ENCODE data around the gene PDE6H. TPM values are rescaled to one million over a fixed set of nuclear protein-coding genes. Genes with fewer than 3 reads are reported as not detected.

The PDE6H gene
- total and polyA plus RNA-seq, 7 donors: not detected

DNA sequence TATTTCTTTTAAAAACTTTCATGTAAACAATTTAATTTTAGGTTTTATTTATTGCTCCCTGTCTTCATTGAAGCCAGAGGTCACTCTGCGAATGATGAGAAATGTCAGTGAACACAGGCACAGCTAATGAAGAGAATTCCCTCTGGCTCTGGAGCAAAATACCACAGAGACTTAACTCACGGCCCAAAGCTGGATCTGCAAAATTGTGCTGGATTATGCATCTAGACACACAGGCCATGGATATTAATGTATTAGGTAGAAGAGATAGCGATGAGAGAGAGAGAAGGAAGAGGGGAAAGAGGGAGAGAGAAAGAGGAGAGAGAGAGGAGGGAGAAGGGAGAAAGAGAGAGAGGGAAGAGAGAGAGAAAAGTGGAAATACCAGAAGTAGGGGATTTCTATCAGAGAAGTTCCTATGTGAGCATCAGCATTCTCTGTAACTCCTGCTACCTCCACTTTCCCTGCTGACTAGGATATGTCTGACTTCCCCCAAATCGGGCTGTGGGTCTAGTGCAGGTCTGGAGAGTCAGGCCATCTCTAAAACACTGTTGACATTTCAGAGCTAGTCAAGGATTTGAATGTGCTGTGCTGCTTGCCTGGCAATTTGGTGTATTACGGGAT is 15.2 kb upstream of the PDE6H start:
- Histone ChIP-seq H3K4me3 (no peak overlapping the region), H3K27me3 (no peaks in the 10 kb centered on the region), H3K27ac (peak overlapping the region in 3 of 4 donors; percentile 24 to 77 (median 65)), H3K9me3 (no peaks in the 10 kb centered on the region), H3K36me3 (no peaks in the 10 kb centered on the region), H3K4me1 (peaks cover 0 to 16% (median 9%) of the 10 kb centered on the region in 4 donors)
- TF ChIP-seq POLR2AphosphoS5 (IDR thresholded peaks at IDR 0.05) (no peak), EP300 (IDR thresholded peaks at IDR 0.05) (no peak), POLR2A (IDR thresholded peaks at IDR 0.05) (no peak)
- TF ChIP-seq, protein P1, sequence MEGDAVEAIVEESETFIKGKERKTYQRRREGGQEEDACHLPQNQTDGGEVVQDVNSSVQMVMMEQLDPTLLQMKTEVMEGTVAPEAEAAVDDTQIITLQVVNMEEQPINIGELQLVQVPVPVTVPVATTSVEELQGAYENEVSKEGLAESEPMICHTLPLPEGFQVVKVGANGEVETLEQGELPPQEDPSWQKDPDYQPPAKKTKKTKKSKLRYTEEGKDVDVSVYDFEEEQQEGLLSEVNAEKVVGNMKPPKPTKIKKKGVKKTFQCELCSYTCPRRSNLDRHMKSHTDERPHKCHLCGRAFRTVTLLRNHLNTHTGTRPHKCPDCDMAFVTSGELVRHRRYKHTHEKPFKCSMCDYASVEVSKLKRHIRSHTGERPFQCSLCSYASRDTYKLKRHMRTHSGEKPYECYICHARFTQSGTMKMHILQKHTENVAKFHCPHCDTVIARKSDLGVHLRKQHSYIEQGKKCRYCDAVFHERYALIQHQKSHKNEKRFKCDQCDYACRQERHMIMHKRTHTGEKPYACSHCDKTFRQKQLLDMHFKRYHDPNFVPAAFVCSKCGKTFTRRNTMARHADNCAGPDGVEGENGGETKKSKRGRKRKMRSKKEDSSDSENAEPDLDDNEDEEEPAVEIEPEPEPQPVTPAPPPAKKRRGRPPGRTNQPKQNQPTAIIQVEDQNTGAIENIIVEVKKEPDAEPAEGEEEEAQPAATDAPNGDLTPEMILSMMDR (IDR thresholded peaks at IDR 0.05): no peak
- no peak for DNase-seq
- intact Hi-C loops (cut with DNase I): no loop called here
- WGBS, 2 donors: 55 to 80% methylated on average over 5 of the region's 5 CpGs

DNA sequence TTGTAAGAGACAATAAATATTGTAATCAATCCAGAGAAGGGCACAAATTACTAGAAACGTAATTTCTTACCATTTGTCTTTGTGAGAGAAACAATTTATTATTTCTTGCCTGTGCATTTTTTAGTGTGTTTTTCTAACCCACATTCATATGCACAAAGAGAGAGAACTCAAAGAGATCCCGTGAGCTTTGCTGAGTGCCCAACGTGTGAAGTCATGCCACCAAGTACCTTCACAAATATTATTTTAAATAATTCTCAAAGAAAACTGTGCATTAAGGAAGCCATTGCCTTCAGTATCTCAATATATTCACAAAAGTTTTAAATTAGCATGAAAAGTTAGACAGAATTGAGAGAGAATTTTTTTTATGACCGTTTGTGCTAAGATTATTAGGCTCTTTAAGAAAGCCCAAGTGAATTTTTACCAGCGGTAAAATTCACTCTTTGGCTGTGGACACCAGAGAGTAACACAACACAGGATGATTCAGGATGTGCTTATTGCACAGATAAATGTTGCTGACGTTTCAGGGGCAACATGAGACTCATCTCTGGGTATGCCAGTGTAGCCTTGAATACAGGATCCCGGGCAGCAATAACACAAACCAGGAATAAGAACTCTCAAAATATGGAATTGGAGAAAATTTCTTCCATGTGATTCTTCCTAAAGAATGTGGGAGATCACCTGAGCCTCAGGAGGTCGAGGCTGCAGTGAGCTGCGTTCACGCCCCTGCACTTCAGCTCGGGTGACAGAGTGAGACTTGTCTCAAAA is 14.3 kb upstream of the PDE6H start:
- H3K9me3 ChIP-seq: no peaks in the 10 kb centered on the region
- peaks cover 0 to 13% (median 8%) of the 10 kb centered on the region in 4 donors for H3K4me1 ChIP-seq
- no peak for DNase-seq
- H3K27me3 ChIP-seq: no peaks in the 10 kb centered on the region
- H3K36me3 ChIP-seq: no peaks in the 10 kb centered on the region
- H3K27ac ChIP-seq: peak overlapping the region in 2 of 4 donors; percentile 65 to 77
- TF ChIP-seq, protein P1 (IDR thresholded peaks at IDR 0.05): no peak
- no peak for TF ChIP-seq POLR2A (IDR thresholded peaks at IDR 0.05)
- TF ChIP-seq POLR2AphosphoS5 (IDR thresholded peaks at IDR 0.05): no peak
- TF ChIP-seq EP300 (IDR thresholded peaks at IDR 0.05): no peak
- H3K4me3 ChIP-seq: peak overlapping the region in 1 of 4 donors; percentile 42
- WGBS, 2 donors: 51 to 78% methylated on average over 11 of the region's 11 CpGs
- intact Hi-C loops (cut with DNase I): no loop called here

DNA sequence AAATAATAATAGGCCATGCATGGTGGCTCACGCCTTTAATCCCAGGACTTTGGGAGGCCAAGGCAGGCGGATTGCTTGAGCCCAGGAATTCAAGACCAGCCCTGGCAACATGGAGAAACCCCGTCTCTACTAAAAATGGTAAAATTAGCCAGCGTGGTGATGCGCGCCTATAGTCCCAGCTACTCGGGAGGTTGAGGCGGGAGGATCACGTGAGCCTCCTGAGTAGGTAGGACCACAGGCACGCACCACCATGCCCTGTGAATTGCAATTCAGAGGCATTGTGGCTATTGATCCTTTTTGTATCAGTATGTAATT is 13.8 kb upstream of the PDE6H start:
- Histone ChIP-seq H3K27me3 (no peaks in the 10 kb centered on the region), H3K36me3 (no peaks in the 10 kb centered on the region), H3K4me1 (peaks cover 0 to 13% (median 8%) of the 10 kb centered on the region in 4 donors), H3K9me3 (no peaks in the 10 kb centered on the region), H3K27ac (peak overlapping the region in 3 of 4 donors; percentile 56 to 77 (median 65)), H3K4me3 (peak overlapping the region in 1 of 4 donors; percentile 42)
- 60 to 85% methylated on average over 10 of the region's 10 CpGs for WGBS, 2 donors
- intact Hi-C loops (cut with DNase I): no loop called here
- TF ChIP-seq POLR2A (IDR thresholded peaks at IDR 0.05): no peak
- TF ChIP-seq EP300 (IDR thresholded peaks at IDR 0.05): no peak
- TF ChIP-seq, protein P1 (IDR thresholded peaks at IDR 0.05): no peak
- no peak for TF ChIP-seq POLR2AphosphoS5 (IDR thresholded peaks at IDR 0.05)
- no peak for DNase-seq

DNA sequence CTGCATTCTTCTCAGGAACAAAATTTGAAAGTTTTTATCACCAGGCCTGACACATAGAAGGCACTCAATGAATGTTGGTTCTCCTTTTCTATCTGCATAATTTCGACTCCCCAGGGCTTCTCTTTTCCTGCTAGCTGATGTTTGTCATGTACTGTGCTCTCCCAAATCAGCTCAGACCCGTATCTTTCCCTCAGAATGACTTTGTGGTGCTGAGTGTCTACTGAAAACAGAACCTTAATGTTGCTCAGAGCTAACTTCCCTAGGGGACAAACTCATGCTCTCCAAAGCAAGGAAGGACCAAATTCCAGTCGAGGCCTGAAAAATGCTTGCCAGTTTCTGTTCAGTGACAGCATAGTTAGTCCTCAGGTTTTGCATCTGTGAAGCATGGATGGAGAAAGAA is 13.4 kb upstream of the PDE6H start:
- DNase-seq: no peak
- H3K4me3 ChIP-seq: peak overlapping the region in 1 of 4 donors; percentile 42
- WGBS, 2 donors: 40 to 71% methylated on average over 3 of the region's 3 CpGs
- H3K9me3 ChIP-seq: no peaks in the 10 kb centered on the region
- H3K27me3 ChIP-seq: no peaks in the 10 kb centered on the region
- H3K4me1 ChIP-seq: peaks cover 0 to 13% (median 8%) of the 10 kb centered on the region in 4 donors
- intact Hi-C loops (cut with DNase I): no loop called here
- H3K27ac ChIP-seq: peak overlapping the region; percentile 40 to 77 (median 60)
- H3K36me3 ChIP-seq: no peaks in the 10 kb centered on the region
- TF ChIP-seq EP300 (IDR thresholded peaks at IDR 0.05) (no peak), POLR2A (IDR thresholded peaks at IDR 0.05) (no peak), POLR2AphosphoS5 (IDR thresholded peaks at IDR 0.05) (no peak)
- TF ChIP-seq, protein P1 (IDR thresholded peaks at IDR 0.05): no peak

All from sigmoid colon (tissue), 7 donors.